Occipital lobe (tissue), 2 donors: Measurements from ENCODE around the gene COL28A1. TPM values are rescaled to one million over a fixed set of nuclear protein-coding genes. Genes with fewer than 3 reads are reported as not detected.
A peak's percentile ranks its signal among the peaks of the same experiment; 100 is the strongest.
"Not testable (repeated sequence)": the region's sequence is repeated elsewhere in the genome, so short reads cannot be mapped to it uniquely, and the experiment has no call there.

Source experiments
- DNase-seq: peaks from one replicate; lab custom pipeline; 2025; lab: John Stamatoyannopoulos, UW
- total RNA-seq: library from RNA; depleted of rRNA; stranded (reverse); fragments of >200 nt; gene quantifications from one replicate; pipeline ENCODE4 v1.2.3, GENCODE V29; 2014

The COL28A1 gene
- total RNA-seq, 1 donor from 2014 or later = 0.62 TPM

DNA sequence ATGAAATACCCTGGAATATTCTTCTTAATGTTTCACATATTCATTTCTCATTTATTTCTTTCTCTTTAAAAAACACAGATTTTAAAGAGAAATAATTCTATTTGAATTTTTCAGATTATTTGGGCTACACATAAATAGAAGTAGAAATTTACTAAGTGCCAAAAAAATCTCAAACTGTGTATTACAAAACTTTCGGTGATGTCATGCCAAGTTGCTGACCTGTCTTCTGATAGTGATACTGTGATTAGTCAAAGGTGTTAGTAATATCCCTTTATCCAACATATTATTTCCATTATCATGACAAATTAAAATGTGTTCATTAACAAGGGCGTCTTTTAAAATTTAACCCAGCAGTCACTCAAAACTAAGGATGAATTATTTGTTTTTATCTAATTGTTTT is 60.1 kb downstream of the COL28A1 start:
- DNase-seq = no peak

DNA sequence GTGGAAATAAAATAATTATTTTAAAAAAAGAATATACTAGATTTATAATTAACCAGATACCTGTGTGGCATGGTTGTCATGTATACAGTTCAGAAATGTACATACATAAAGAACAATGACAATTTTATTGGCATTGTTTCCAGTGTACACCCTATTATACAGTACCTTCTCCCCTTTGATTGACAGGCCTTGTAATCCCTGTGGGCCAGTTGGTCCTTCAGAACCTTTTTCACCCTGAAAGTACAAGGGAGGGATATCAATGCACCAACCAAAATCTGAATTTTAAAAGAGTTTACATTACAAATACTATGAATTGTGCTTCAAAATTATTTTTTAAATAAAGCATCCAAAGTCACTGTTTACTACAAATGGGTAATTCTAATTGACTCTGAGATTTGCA is 61.2 kb downstream of the COL28A1 start:
- no peak for DNase-seq

DNA sequence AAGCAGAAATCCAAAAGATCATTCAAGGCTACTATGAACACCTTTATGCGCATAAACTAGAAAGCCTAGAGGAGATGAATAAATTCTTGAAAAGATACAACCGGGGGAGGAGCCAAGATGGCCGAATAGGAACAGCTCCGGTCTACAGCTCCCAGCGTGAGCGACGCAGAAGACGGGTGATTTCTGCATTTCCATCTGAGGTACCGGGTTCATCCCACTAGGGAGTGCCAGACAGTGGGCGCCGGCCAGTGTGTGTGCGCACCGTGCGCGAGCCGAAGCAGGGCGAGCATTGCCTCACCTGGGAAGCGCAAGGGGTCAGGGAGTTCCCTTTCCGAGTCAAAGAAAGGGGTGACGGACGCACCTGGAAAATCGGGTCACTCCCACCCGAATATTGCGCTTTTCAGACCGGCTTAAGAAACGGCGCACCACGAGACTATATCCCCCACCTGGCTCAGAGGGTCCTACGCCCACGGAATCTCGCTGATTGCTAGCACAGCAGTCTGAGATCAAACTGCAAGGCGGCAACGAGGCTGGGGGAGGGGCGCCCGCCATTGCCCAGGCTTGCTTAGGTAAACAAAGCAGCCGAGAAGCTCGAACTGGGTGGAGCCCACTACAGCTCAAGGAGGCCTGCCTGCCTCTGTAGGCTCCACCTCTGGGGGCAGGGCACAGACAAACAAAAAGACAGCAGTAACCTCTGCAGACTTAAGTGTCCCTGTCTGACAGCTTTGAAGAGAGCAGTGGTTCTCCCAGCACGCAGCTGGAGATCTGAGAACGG is 70.5 kb downstream of the COL28A1 start:
- not testable (repeated sequence) for DNase-seq

DNA sequence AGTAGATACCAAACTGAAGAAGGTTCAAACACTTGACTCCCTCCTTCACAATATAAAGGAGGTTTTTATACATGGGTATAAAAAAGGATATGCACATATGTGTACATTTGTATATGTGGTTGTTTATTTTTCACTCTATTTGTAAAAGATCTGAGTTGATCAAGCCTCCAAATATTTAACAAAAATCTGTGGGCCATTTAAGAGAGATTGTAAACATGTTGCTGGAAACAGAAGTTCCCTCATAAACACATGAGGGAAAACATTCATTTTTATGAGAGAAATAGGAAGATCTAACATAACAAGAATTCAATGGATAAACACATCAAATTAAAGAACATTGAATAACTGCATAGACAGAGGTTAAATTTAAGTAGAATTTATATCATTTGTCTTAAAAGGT is 81.7 kb downstream of the COL28A1 start:
- no peak for DNase-seq

DNA sequence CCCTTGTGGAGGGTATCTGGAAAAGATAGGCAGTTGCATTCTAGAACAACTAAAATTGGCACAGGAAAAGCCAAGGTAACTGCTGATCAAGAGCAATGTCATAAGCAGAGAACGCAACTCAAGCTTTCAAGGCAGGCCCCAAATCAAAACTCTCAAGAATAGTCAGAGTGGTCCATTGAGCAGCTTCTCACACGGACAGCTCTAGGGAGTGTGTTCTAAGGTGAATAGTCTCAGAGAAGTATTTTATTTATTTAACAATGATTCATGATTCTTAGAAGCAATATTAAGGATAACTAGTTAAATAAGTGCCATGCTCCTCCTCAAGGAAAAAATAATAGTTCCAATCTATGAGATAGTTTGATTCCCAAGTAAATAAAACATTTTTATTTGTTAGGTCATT is 83.0 kb downstream of the COL28A1 start:
- DNase-seq = no peak

DNA sequence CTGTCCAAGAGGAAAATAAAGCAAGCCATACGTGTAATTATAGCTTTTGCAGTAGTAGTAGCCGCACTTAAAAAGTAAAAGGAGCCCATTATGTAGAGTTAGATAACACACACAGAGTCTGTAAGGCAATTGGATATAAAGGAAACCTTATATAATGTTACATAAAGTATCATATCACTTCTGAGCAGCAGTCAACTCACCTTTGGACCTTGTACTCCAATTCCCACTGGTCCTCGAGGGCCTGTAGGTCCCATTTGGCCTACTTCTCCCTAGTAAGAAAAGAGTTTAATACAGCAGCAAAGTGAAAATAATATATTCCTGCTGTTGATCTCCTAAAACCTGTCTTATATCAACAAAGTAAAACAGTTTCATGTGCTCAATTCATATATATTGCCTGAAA is 83.6 kb downstream of the COL28A1 start:
- no peak for DNase-seq

DNA sequence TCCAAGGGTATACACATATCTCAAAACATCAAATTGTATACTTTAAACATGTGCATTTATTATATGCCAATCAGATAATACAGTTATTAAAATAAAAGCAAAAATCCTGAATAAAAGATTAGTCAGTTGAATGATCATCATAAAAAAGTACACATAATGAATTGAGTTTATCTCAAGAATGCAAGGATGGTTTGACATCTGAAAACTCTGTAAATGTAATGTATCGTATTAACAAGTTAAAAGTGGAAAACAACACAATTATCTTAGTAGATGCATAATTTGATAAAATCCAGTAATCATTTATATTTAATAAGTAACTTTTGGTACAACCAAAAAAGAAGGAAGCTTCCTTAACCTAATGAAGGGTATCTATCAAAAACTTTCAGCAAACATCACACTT is 86.6 kb downstream of the COL28A1 start:
- DNase-seq = no peak

DNA sequence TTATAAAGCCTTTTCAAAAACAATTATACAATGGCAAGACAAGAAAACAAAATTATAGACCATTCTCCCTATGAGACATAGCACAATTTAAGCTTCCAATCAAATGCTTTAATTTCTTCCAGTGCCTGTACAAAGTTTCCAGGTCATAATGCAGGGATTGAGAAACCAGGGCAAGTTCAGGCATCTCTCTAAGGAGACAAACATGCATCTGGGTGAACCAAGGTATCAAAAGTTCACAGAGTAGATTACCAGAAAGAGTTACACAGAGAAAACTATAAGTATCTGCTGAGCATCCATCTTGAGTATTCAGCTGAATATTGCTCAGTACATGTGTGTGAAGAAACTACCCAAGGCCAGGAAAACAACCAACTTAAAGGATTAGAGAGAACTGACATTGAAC is 89.1 kb downstream of the COL28A1 start:
- no peak for DNase-seq

DNA sequence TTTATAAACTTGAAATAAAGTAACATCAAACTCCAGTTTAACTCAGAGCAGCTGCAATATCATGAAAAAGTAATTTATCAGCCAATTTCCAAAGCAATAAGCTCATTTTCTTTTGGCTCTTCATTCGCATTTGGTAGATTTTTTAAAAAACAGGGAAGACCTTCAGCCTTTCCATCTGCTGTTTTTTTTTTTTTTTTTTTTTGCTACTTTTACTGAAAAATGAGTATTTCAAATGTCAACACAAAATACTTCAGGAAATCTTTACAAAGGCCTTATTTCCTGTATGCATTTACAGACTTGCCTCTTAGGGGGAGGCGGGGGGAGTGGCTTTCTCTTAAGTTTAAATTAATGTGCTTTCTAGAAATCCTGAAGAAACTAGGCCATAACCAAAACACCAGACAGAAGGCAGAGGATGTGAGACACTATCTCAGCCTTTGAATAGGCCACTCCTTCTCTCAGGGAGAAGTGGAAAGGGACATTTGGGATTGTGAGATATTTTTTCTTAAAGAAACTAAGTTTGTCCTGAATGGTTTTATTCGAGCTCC is 91.8 kb downstream of the COL28A1 start:
- DNase-seq = no peak

DNA sequence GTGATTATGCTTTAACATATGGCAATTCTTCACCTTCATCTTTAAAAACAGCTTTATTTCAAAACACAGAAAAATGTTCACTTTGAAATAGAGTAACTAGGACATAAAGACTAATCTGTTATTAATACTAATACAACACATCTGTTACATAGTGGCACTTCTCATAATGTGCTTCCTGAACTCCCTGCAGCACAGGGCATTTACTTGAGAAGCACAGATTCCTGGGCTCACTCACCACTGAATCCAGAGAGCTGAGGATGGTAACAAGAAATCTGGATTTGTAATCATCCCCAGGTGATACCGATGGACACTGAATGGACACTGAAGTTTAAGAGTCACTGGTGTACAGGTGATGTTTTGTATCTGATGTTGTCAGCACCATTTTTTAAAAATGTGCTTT is 96.1 kb downstream of the COL28A1 start:
- DNase-seq = no peak

DNA sequence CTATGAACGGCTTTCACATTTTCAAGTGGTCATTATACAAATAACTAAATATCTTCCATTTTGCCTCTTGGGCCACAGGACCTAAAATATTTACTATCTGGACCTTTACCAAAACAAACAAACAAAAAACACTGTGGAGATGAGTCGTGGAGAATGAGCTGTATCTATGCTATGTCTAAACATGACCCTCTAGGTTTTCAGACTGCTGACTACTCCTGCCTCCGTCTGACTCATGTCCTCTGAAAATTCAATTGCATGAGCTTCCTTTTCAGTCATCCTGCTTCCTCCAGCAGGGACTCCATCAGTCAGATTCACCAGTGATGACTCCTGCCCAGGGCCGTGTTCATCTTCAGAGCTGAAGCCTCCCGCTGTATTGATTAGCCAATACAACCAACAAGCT is 96.8 kb downstream of the COL28A1 start:
- DNase-seq = no peak

DNA sequence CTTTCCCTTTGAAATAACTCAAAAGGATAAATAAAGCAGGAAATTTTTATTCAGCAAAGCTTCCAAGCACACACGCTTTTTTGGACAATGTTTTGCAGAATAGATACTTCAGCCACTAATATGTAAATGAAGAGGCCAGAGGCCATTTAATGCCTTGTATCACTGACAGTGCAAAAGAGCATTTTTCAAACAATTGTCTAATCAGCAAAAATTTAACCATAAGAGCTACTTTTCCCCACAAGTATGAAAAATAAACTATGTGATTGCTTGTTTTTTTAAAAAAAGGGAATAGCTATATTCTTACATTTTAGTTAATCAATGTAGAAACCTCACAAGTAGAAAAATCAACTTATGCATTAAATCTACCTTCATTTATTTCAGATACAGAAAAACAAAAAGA is 99.7 kb downstream of the COL28A1 start:
- DNase-seq = no peak

DNA sequence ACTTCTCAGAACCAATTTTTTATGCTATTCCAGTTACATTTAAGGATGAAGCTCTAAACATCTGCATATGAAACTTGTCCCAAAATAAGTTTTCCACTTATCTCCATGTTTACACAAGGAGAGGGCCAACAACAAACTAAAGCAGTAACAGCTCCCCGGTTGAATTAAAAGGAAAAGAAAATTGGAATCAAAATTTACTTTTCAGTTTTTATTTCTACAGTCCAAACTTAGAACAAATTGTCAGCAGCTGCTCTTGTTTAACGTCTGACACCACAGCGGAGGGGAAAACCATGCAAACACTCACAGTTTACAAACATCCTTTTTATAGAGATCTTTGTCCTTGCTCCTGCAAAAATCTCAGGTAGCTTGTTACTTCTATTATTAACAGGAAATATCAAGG is 101.3 kb downstream of the COL28A1 start:
- no peak for DNase-seq

DNA sequence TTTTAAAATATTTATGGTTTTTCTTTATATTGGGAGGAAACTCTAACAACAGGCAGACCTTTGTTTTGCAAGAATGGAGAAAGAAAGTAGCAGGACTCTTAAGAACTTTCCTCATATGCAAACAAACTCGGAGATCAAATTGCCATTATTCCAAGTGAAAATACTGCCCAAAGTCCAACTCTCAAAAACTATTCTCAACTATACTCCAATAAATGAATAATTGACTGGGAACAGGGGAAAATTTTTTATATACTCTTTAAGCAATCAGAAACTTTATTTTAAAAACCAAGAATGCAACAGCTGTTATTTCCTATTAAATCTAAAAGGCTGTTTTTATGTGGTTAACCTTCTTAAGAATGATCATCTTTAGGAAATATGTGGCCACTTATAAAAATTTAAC is 101.9 kb downstream of the COL28A1 start:
- no peak for DNase-seq

DNA sequence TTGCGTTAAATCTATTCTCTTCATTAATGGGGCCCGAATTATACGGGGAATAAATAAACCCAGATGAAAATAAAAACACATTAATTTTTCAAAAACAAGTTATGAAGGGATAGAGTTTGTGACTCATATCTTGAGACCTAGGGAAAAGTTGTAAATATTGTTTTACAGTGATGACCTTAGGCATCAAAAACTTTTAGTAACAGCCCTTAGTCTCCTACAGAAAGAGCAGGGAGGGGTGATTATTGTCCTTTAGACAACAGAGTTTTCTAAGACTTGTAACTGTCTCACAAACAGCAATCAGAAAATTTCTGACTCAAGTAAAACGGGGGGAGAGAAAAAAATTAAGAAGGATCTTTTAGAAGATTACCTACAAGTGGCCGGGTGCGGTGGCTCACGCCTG is 102.7 kb downstream of the COL28A1 start:
- no peak for DNase-seq

DNA sequence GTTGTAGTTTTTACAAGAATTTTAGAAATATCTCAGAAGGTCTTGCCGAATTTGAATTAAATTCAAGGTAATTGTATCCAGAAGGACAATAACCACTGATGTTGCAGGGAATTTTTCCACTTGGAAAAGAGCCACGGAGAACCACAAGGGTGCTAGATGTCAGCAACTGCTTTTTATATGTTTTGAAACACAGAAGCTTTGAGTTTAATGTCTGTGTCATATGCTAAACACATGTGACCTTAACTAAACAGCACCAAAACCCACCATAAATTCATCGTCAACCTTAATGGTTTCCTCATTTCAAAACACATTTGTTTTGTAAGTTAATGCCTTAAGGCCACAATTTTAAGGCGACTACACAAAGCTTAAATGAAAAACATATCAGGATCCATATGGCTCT is 106.9 kb downstream of the COL28A1 start:
- no peak for DNase-seq

DNA sequence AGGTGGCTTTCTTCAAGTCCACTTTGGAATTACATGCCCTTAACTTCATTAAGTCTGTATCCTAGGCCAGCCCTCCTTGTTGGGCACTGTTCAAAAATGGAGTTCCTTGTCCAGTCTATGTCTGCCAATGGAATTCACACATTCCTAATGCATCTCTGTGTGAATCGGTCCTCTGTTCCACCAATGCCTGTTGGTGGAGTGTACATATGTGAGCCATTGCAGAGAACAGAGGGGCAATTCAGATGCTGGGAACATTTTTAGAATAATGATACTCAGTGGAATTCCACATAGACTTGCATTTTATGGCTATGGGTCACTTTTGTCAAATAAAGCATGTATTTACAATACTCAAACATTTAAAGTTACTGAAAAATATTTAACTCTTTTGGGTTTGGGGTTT is 108.3 kb downstream of the COL28A1 start:
- DNase-seq = peak; percentile 3

DNA sequence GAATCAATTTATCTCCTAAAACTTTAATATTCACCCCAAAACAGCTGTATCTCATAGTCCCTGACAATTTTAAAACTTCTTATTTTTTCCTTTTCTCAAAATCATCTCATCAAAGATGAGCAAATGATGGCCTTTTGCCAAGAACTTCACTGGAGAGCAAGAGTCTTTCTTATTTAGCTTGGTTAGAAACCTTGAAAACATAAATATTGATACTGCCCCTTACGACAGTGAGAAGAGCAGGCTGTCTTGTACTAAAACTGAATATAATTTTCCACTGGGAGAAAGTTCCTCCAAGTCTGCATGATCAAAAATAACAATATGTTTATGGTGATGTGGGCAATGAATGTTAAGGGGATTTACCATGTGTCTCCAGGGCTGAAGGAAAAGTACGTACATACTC is 109.0 kb downstream of the COL28A1 start:
- no peak for DNase-seq

DNA sequence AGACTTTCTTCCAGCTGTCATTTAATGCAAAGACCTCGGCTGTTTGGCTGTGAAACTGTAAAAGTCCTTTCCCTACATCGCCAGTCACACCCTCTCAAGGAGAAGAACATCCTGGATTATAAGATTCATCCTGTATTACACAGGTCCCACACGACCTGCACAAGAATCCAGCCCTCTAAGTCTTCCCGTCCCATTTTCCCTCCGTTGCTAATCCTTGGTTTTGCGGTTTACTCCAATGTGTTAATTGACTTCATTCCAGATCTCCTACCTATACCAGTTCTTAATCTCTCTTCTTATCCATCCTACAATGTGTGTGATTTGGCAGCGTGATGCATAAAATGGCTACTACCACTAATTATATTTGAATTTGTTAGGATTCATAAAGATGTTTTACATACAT is 110.4 kb downstream of the COL28A1 start:
- DNase-seq = no peak

DNA sequence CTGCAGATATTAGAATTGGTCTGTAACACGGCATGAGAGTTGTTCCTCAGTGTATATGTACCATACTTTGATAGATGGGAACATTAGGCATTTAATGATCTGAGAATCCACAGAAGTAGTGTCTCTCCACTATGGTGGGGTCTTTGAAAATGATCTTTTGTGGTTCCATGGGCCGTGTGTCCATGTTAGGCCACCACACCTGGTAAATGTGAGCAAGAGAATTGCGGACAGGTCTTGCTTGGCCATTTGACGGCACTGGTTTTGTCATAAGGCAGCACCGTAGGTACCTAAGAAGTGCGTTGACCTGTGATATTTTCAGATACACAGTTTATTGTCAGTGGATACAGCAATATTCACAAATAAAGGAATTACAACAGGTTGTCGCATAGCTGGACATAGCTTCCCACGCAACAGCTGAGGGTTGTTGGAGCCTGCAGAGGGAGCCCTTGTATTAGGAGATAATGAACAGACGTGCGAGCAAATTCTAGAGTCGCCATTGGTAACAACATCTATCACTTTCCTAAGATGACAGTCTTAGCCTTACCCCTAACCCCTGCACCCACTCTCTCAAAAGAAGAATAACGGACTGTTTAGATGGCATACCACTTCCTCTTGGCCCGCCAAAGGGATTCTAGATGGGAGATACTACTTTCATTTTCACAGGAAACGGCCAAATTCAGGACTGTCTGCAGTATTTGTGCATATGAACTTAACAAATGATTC is 111.4 kb downstream of the COL28A1 start:
- peak; percentile 8 for DNase-seq

DNA sequence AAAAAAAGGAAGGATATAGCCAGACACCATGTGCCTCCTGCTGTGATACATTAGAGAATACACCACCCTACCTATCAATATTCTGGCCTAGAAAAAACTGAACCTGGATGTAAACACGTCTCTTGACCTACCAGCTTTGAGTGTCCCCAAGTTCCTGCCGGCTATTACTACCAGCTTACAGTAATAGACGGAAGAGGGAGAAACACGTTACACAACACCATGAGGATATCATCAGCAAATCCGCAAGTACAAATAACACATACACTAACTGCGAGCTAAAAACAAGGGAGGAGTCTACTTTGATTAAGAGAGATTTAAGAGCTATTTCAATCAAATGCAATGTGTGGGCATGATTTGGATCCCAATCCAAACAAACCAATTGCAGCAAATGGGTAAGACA is 113.0 kb downstream of the COL28A1 start:
- DNase-seq = no peak

DNA sequence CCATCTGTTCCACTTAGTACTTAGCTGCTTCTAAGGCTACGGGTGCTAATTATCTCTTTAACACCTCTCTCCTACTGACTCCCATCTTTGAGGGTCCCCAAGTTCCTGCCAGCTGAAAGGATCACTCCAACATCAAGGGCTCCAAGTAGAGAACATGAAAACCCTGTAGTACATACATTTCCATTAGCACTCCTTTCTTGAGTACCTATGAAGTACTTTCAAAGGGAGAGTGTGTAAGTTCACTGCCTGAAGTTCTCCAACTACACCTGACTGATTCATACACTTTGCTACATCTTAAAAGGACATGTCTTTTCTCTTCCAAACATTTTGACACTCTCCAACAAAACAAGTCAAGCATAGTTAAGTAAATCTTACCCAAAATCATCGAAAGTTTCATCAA is 113.8 kb downstream of the COL28A1 start:
- no peak for DNase-seq

DNA sequence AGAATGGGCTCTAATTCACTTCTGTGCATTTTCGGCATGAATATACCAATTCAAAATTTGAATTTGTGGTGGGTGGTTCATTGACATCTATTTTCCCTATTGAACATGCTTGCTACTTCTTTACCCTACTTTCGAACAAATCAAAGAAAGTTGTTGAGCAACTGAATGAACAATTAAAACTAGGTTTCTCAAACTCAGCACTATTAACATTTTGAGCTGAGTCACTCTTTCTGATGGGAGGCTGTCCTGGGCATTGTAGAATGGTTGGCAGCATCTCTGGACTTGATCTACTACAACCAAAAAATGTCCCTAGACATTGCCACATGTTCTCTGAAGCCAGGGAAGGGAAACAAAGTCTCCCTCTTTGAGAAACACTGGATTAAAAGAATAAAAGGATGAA is 116.7 kb downstream of the COL28A1 start:
- DNase-seq = no peak
